ENCODE measurements around the gene DSTN. TPM values are rescaled to one million over a fixed set of nuclear protein-coding genes. Genes with fewer than 3 reads are reported as not detected.

Gene DSTN
- total RNA-seq, 2 experiments from 2014 or later = 55.8 to 78.3 TPM

DNA sequence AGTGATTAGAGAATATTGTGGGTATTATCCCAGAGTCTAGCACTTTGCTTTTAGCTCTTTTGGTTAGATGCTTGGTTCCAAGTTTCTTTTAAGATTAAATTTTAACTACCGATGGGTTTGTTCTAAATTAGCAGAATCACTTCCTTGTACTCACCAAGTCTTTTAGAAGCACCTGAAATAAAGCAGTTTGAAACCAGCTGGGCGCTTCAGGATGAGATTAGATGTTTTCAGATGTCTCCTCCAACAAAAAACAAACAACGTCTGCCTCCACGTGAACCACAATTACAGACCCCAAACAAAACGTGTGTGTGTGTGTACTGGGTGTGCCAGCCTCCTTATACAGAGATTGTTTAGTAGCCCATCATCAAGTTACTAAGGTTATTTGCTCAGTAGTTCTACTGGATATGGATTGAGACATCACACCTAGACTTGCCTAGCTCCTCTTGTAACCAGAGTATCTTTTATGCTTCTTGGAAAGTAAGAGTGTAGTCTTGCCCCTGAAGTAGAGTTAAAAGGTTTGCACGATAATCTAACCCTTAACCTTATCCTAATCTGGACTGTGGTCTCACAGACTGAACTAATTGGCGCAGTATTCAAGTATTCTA is 2.3 kb downstream of the DSTN start:
- Mint-ChIP-seq H3K36me3 (peaks cover 5% of the 10 kb centered on the region), H3K9me3 (ENCODE audit: low read depth) (no peaks in the 10 kb centered on the region), H3K4me1 (peaks cover 29% of the 10 kb centered on the region), H3K4me3 (peak overlapping the region; percentile 31), H3K27ac (no peak overlapping the region), H3K27me3 (peaks cover 10% of the 10 kb centered on the region)
- ATAC-seq (no peak), DNase-seq (no peak)
- CTCF ChIA-PET = interaction anchor here (0.9 to 4.7 kb wide), 8 partner anchors 14 to 367 kb away, joined by 4 to 27 read pairs (median 14); partner anchors contain the start of gene RRBP1

DNA sequence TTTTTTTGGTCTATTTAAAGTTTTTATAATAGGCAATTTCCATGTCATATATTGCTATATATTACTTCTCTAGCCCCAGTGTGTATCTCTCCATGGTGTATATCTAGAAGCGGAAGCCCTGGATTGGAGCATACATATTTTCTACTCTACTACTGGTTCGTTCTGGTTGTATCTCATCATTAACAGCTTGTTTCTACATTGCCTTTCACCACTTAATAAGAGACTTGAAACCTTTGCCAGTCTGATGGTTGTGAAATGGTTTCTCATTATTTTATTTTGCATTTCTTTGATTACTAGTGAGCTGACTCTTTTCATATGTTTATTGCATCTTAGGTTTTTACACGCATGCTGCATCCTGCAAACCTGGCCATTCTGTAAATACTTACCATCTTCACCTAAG is 3.6 kb downstream of the DSTN start:
- ATAC-seq = no peak
- DNase-seq = no peak
- no peaks in the 10 kb centered on the region for H3K9me3 Mint-ChIP-seq (ENCODE audit: low read depth)
- peaks cover 26% of the 10 kb centered on the region for H3K4me1 Mint-ChIP-seq
- no peak overlapping the region for H3K4me3 Mint-ChIP-seq
- CTCF ChIA-PET = interaction anchor here (0.8 to 4.7 kb wide), 8 partner anchors 14 to 396 kb away, joined by 3 to 27 read pairs (median 6); partner anchors contain the start of genes BFSP1 and RRBP1
- no peak overlapping the region for H3K27ac Mint-ChIP-seq
- peaks cover 5% of the 10 kb centered on the region for H3K36me3 Mint-ChIP-seq
- peaks cover 2% of the 10 kb centered on the region for H3K27me3 Mint-ChIP-seq

DNA sequence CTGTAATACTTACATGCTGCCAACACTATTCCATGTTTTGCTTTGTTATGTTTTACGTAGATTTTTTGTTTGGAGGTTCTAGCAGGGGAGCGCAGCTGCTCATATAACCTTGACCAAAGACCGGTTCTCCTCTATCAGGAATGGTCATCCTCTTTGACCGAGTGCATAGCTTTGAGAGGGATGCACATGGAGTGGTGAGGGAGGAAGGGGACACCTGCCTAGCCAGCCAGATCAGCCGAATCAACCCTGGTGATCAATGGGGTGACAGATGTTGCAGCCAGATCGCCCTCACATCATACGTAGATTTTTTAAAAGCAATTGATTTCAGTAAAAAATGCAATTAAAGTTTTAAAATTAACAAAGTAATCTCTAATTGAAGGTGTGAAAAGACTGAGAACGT is 6.3 kb downstream of the DSTN start:
- Mint-ChIP-seq H3K4me3 (no peak overlapping the region), H3K27me3 (no peaks in the 10 kb centered on the region), H3K4me1 (peaks cover 30% of the 10 kb centered on the region), H3K27ac (no peak overlapping the region), H3K36me3 (peaks cover 9% of the 10 kb centered on the region), H3K9me3 (ENCODE audit: low read depth) (no peaks in the 10 kb centered on the region)
- CTCF ChIA-PET = no interaction called here
- ATAC-seq (no peak), DNase-seq (no peak)

DNA sequence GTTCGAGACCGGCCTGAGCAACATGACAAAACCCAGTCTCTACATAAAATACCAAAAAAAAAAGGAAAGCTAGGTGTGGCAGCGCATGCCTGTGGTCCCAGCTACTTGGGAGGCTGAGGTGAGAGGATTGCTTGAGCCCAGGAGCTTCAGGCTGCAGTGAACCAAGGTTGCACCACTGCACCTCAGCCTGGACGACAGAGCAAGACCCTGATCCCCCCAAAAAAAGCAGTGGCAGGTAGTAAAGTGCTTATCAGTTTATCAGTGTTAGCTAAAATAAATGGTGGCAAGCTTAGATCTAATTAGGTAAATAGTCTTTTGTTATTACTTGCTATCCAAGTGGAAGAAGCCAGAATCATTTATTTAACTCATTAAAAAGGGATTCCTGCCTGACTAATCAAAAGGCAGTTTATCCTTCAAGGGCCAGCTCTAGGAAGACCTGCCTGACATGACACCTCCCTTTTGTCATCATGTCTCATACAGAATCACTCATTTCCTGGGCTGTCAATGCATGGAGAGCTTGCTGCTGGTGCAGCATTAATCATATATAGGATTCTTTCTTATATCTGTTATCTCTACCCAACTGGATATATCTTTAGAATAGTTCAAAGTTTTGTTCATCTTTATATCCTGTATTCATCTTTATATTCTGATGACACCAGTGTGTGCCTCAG is 9.6 kb downstream of the DSTN start:
- peaks cover 17% of the 10 kb centered on the region for H3K4me1 Mint-ChIP-seq
- CTCF ChIA-PET = interaction anchor here (1.3 kb wide), 1 partner anchor 8 kb away, joined by 3 read pairs; no protein-coding TSS in a partner anchor

DNA sequence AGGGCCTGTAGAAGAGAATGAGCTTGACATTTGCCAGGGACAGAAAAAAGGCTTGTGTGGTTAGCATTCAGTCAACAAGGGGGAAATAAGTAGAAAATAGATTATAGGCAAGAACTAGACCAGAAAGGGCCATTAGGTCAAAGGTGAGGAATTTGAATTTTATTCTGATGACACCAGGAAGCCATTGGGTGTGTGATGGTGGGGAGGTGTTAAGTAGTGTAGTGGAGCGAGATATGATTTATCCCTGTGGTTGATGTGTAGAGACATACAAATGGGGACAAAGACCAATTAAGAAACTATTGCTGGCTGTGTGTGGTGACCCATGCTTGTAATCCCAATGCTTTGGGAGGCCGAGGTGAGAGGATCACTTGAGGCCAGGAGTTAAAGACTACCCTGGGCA is 11.0 kb downstream of the DSTN start:
- peaks cover 19% of the 10 kb centered on the region for H3K4me1 Mint-ChIP-seq
- CTCF ChIA-PET = no interaction called here
- H3K36me3 Mint-ChIP-seq = peaks cover 11% of the 10 kb centered on the region
- DNase-seq (no peak), ATAC-seq (no peak)
- no peaks in the 10 kb centered on the region for H3K9me3 Mint-ChIP-seq (ENCODE audit: low read depth)
- H3K27ac Mint-ChIP-seq = no peak overlapping the region
- no peaks in the 10 kb centered on the region for H3K27me3 Mint-ChIP-seq
- no peak overlapping the region for H3K4me3 Mint-ChIP-seq

More for the DNA sequence above, 9.6 kb downstream of the DSTN start:
- Mint-ChIP-seq H3K27me3 (no peaks in the 10 kb centered on the region), H3K27ac (no peak overlapping the region), H3K4me3 (no peak overlapping the region), H3K9me3 (ENCODE audit: low read depth) (no peaks in the 10 kb centered on the region), H3K36me3 (peaks cover 11% of the 10 kb centered on the region)
- DNase-seq = no peak
- ATAC-seq = no peak

DNA sequence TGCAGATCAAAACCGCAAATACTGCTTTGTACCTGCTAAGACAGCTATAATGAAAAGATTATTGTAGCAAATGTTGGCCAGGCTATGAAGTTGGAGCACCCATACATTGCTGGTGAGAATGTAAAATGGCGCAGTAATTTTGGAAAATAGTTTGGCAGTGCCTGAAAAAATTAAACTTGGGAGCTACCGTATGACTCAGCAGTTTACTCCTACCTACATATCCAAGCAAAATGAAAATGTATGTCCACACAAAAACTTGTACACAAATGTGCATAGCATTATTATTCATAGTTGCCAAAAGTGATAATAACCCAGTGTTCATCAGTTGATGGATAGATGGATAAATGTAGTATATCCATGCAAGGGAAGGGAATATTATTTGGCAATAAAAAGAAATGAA is 13.3 kb downstream of the DSTN start:
- no peaks in the 10 kb centered on the region for H3K9me3 Mint-ChIP-seq (ENCODE audit: low read depth)
- CTCF ChIA-PET = interaction anchor here (2.0 kb wide), 1 partner anchor 29 kb away, joined by 4 read pairs; no protein-coding TSS in a partner anchor
- no peak overlapping the region for H3K27ac Mint-ChIP-seq
- peaks cover 11% of the 10 kb centered on the region for H3K36me3 Mint-ChIP-seq
- H3K27me3 Mint-ChIP-seq = no peaks in the 10 kb centered on the region
- no peak for ATAC-seq
- DNase-seq = no peak
- H3K4me1 Mint-ChIP-seq = peaks cover 25% of the 10 kb centered on the region
- no peak overlapping the region for H3K4me3 Mint-ChIP-seq

DNA sequence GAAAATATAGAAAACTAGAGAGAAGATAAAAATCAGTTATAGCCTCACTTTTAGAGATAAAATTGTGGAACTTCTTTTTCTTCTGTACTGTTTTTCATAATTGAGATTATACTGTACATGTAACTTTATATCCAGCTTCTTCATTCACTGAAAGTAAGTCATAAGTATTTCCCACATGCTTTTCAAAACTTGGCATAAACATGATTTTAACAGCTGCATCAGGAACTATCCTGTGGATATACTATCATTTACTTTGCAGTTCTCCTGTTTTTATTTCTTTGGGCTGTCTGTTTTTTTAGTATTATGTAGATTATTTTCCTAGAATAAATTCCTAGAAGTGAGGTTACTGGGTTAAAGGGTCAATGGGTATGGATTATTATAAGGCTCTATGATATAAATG is 14.8 kb downstream of the DSTN start:
- ATAC-seq (no peak), DNase-seq (no peak)
- H3K9me3 Mint-ChIP-seq (ENCODE audit: low read depth) = no peaks in the 10 kb centered on the region
- no peak overlapping the region for H3K4me3 Mint-ChIP-seq
- H3K4me1 Mint-ChIP-seq = peaks cover 18% of the 10 kb centered on the region
- CTCF ChIA-PET = interaction anchor here (2.0 kb wide), 1 partner anchor 28 kb away, joined by 4 read pairs; no protein-coding TSS in a partner anchor
- no peaks in the 10 kb centered on the region for H3K27me3 Mint-ChIP-seq
- H3K27ac Mint-ChIP-seq = no peak overlapping the region
- peaks cover 11% of the 10 kb centered on the region for H3K36me3 Mint-ChIP-seq

DNA sequence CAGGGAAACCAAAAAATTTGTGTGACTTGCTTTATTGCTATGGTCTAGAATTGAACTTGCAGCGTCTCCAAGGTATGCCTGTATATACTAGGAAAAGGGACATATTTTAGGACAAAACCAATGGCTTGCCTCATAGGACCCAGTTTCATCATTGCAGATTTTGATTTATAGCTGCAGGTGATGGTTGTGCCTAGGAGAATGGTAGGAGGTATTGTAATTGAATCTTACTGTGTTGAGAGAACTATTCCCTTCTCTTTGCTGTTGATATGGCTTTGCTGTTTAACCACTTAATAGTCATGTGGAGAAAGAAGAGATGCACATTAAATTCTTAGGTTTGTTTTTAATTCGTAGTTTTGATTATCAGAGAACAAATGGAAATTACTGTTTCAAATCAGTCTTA is 16.4 kb downstream of the DSTN start:
- ATAC-seq = no peak
- CTCF ChIA-PET = interaction anchor here (0.9 kb wide), 1 partner anchor 353 kb away, joined by 3 read pairs; no protein-coding TSS in a partner anchor
- H3K4me1 Mint-ChIP-seq = peaks cover 18% of the 10 kb centered on the region
- H3K27ac Mint-ChIP-seq = no peak overlapping the region
- no peaks in the 10 kb centered on the region for H3K27me3 Mint-ChIP-seq
- H3K4me3 Mint-ChIP-seq = no peak overlapping the region
- no peaks in the 10 kb centered on the region for H3K9me3 Mint-ChIP-seq (ENCODE audit: low read depth)
- peaks cover 4% of the 10 kb centered on the region for H3K36me3 Mint-ChIP-seq
- no peak for DNase-seq

DNA sequence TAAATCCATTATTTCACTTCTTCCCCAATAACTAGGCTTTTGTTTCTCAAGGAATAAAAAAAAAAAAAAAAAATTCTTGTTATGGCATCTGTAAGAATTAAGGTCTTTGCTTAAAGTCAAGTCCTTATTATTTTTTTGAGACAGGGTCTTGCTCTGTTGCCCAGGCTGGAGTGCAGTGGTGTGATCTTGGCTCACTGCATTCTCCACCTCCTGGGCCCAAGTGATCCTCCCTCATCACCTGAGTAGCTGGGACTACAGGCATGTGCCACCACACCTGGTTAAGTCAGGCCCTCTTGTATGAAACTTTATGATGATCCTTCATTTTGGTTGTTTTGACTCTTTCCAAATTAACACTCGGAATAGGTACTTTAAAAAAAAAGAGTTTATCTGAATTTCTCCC is 17.3 kb downstream of the DSTN start:
- peaks cover 18% of the 10 kb centered on the region for H3K4me1 Mint-ChIP-seq
- no peaks in the 10 kb centered on the region for H3K27me3 Mint-ChIP-seq
- H3K27ac Mint-ChIP-seq = no peak overlapping the region
- H3K36me3 Mint-ChIP-seq = peaks cover 3% of the 10 kb centered on the region
- DNase-seq = no peak
- ATAC-seq = no peak
- no peaks in the 10 kb centered on the region for H3K9me3 Mint-ChIP-seq (ENCODE audit: low read depth)
- CTCF ChIA-PET = interaction anchor here (0.8 to 1.2 kb wide), 2 partner anchors 14 to 18 kb away, joined by 3 to 4 read pairs; no protein-coding TSS in a partner anchor
- H3K4me3 Mint-ChIP-seq = no peak overlapping the region

DNA sequence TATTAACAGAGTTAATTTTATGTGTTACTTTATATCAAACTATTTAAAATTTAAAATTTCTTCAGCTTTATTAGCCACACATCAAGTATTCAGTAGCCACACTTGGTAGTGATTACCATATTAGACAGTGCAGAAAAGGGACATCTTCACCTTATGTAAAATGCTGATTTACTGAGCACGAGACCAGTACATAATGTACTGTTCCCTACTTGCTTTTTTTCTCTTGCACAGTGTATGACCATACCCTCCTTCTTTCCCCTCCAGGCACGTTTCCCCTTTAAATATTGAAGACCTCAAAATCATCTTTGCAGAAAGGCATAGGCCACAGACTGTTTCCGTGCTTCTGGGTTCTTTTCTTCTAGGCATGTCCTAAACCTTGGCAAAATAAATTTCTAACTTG is 17.9 kb downstream of the DSTN start:
- ATAC-seq (no peak), DNase-seq (no peak)
- no peak overlapping the region for H3K4me3 Mint-ChIP-seq
- CTCF ChIA-PET = interaction anchor here (0.8 to 1.2 kb wide), 2 partner anchors 15 to 18 kb away, joined by 3 to 4 read pairs; no protein-coding TSS in a partner anchor
- H3K4me1 Mint-ChIP-seq = peaks cover 15% of the 10 kb centered on the region
- peaks cover 6% of the 10 kb centered on the region for H3K36me3 Mint-ChIP-seq
- no peaks in the 10 kb centered on the region for H3K27me3 Mint-ChIP-seq
- H3K9me3 Mint-ChIP-seq (ENCODE audit: low read depth) = no peaks in the 10 kb centered on the region
- no peak overlapping the region for H3K27ac Mint-ChIP-seq

DNA sequence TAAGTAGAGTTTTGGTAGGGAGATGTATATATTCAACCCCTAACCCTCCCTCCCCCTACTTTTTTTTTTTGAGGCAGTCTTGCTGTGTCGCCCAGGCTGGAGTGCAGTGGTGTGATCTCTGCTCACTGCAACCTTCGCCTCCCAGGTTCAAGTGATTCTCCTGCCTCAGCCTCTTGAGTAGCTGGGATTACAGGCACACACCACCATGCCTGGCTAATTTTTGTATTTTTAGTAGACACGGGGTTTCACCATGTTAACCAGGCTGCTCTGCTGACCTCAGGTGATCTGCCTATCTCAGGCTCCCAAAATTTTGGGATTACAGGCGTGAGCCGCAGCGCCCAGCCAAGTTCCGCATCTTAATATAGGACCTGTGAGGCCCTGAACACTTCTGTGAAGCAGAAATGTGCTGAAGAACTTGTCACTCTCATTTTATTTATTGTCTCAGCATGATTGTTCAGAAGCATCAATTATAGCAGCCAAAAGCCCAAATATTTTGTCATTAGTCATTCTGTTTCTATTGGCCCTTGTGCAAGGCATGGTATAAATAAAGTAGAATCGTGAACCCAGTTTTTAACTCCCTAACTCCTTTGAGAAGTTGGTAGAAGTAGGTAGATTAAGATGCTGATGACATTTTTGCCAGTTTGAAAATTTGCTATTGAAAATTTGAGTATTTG is 19.4 kb downstream of the DSTN start:
- peaks cover 9% of the 10 kb centered on the region for H3K36me3 Mint-ChIP-seq
- ATAC-seq = no peak
- no peak overlapping the region for H3K27ac Mint-ChIP-seq
- peaks cover 14% of the 10 kb centered on the region for H3K4me1 Mint-ChIP-seq
- no peak overlapping the region for H3K4me3 Mint-ChIP-seq
- DNase-seq = no peak
- CTCF ChIA-PET = no interaction called here
- no peaks in the 10 kb centered on the region for H3K27me3 Mint-ChIP-seq
- no peaks in the 10 kb centered on the region for H3K9me3 Mint-ChIP-seq (ENCODE audit: low read depth)

DNA sequence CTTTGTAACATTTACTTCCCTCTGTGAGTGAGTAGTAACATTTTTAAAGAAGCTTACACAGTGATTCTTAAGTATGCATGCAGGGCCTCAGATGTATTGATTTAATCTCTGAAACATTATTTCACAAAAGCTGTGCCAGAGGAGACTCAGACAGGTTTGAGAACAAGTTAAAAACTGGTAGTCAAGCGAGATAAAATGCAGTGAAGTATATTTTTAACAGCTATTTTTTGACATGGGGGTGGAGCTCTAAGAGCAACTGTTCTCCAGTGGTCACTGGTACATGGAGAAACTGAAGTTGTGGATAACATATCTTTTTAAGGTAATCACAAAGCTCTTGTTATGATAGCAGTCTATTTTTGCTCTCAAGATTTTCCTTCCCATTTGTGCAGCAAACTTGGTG is 20.4 kb downstream of the DSTN start:
- ATAC-seq (no peak), DNase-seq (no peak)
- Mint-ChIP-seq H3K36me3 (peaks cover 10% of the 10 kb centered on the region), H3K27ac (peak overlapping the region; percentile 39), H3K9me3 (ENCODE audit: low read depth) (no peaks in the 10 kb centered on the region), H3K27me3 (no peaks in the 10 kb centered on the region), H3K4me3 (no peak overlapping the region), H3K4me1 (peaks cover 15% of the 10 kb centered on the region)
- CTCF ChIA-PET = no interaction called here

DNA sequence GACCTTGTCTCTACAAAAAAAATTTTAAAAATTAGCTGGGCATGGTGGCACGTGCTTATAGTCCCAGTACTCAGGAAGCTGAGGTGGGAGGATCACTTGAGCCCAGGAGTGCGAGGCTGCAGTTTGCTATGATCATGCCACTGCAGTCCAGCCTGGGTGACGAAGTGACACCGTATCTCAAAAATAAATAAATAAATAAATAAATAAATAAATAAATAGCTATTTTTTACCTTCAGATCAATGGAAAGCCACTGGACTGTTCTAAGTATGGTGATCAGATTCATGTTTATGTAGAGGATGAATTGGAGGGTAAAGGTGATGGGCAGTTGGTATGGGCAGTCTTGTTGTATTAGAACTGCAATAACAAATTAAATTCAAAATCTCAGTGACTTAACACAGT is 24.0 kb downstream of the DSTN start:
- H3K27me3 Mint-ChIP-seq = no peaks in the 10 kb centered on the region
- H3K9me3 Mint-ChIP-seq (ENCODE audit: low read depth) = no peaks in the 10 kb centered on the region
- H3K4me1 Mint-ChIP-seq = peaks cover 12% of the 10 kb centered on the region
- no peak overlapping the region for H3K4me3 Mint-ChIP-seq
- no peak overlapping the region for H3K27ac Mint-ChIP-seq
- CTCF ChIA-PET = interaction anchor here (1.1 to 1.4 kb wide), 2 partner anchors 12 to 14 kb away, joined by 3 to 4 read pairs; no protein-coding TSS in a partner anchor
- peaks cover 19% of the 10 kb centered on the region for H3K36me3 Mint-ChIP-seq
- DNase-seq (no peak), ATAC-seq (no peak)

Data from activated CD8-positive, alpha-beta memory T cell treated with anti-CD3 and anti-CD28 coated beads, Interleukin-2, amount 10 ng/mL, durations not matched to agents 7 days and 5 days (primary cell).